Breast epithelium (tissue), 3 donors: ENCODE measurements around the gene PLEKHA6.

Source experiments
- POLR2A ChIP-seq: fragments of 450-650 bp; IDR thresholded peaks from one replicate; pipeline ENCODE4 v1.6.1; 2016; ENCODE audit warnings: antibody characterized with exemption, mild to moderate bottlenecking, moderate library complexity
- POLR2AphosphoS5 ChIP-seq, 3 donors: sonication (generic); formaldehyde crosslinking; IDR thresholded peaks; one replicate each; pipeline ENCODE4 v1.6.1; 2017; ENCODE audit warnings: antibody characterized with exemption in 3 of 3
- TF ChIP-seq, protein P1 (sequence below), 3 donors: fragments of 450-650 bp; IDR thresholded peaks; one replicate each; pipeline ENCODE4 v1.5.1; 2016 to 2017; ENCODE audit warnings: antibody characterized with exemption in 3 of 3, mild to moderate bottlenecking in 3 of 3, moderate library complexity in 3 of 3

DNA sequence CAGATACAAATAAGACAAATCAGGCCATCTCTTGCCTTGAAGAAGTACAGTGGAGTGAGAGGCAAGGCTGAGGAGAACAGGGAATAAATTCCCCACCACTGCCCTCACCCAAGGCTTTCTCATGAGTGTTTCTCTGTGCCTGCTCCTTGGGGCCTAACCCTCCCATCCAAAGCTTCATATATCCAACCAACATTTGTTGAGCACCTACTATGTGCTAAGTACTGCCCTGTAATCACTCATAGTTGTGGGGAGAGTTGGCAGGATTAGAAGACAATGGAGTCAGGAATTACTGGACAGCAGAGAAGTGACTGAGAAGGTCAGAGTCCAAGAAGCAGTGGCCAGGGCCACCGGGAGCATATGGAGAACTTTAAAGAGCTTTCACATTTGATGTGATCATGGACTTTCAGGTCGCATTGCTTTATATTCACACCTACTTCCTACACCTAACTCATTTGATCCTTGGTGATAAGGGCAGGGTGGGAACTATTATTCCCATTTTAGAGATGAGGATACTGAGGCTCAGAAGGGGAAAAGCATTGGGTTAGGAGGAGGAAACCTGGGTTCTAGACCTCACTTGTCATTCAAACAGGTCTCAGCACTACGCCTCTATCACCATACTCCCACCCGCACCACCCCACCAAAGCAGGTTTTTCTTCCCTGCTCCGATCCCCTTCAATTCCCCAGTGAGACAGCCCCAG lies 6.4 kb downstream of the PLEKHA6 start:
- TF ChIP-seq POLR2A (no peak), POLR2AphosphoS5 (IDR thresholded peaks at IDR 0.05) (no peak)
- TF ChIP-seq, protein P1, sequence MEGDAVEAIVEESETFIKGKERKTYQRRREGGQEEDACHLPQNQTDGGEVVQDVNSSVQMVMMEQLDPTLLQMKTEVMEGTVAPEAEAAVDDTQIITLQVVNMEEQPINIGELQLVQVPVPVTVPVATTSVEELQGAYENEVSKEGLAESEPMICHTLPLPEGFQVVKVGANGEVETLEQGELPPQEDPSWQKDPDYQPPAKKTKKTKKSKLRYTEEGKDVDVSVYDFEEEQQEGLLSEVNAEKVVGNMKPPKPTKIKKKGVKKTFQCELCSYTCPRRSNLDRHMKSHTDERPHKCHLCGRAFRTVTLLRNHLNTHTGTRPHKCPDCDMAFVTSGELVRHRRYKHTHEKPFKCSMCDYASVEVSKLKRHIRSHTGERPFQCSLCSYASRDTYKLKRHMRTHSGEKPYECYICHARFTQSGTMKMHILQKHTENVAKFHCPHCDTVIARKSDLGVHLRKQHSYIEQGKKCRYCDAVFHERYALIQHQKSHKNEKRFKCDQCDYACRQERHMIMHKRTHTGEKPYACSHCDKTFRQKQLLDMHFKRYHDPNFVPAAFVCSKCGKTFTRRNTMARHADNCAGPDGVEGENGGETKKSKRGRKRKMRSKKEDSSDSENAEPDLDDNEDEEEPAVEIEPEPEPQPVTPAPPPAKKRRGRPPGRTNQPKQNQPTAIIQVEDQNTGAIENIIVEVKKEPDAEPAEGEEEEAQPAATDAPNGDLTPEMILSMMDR (IDR thresholded peaks at IDR 0.05): no peak
